Measurements from ENCODE around the gene METTL17.

DNA sequence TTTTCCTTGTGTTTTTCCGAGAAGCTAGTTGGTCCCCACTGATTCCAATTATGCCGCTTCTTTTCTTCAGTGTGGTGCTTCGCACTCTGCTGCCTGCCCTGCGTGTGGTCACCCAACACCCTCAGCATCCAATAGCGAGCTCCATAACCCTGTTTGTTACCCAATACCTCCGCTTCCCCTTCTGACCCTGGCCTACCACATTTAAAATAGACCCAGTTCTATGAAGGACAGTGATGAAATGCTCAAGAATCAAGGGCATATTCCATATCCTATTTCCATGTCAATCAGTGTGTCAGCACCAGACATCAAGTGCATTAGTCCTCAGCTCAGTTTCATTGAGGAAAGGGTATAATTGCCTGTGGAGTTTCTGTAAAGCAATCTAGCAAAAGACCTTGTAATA is 25.5 kb downstream of the METTL17 start:
- TF ChIP-seq EP300 (IDR thresholded peaks at IDR 0.05) (no peak), POLR2A (IDR thresholded peaks at IDR 0.05) (no peak)
- TF ChIP-seq, protein P1, sequence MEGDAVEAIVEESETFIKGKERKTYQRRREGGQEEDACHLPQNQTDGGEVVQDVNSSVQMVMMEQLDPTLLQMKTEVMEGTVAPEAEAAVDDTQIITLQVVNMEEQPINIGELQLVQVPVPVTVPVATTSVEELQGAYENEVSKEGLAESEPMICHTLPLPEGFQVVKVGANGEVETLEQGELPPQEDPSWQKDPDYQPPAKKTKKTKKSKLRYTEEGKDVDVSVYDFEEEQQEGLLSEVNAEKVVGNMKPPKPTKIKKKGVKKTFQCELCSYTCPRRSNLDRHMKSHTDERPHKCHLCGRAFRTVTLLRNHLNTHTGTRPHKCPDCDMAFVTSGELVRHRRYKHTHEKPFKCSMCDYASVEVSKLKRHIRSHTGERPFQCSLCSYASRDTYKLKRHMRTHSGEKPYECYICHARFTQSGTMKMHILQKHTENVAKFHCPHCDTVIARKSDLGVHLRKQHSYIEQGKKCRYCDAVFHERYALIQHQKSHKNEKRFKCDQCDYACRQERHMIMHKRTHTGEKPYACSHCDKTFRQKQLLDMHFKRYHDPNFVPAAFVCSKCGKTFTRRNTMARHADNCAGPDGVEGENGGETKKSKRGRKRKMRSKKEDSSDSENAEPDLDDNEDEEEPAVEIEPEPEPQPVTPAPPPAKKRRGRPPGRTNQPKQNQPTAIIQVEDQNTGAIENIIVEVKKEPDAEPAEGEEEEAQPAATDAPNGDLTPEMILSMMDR (IDR thresholded peaks at IDR 0.05), result no peak
